Measurements from ENCODE around the gene NSG1.

Gene NSG1

GRCh38 chr4:4368809-4369580 is 17.9 kb upstream of the NSG1 start:
- in situ Hi-C loops (cut with HindIII; ENCODE audit: low sequenced_read_pairs), result loop anchor here (5.0 kb wide), 1 partner anchor 87 kb away; no protein-coding TSS in a partner anchor

GRCh38 chr4:4374388-4375098 is 12.4 kb upstream of the NSG1 start:
- in situ Hi-C loops (cut with HindIII; ENCODE audit: low sequenced_read_pairs), result no loop called here

- in situ Hi-C loops (cut with HindIII; ENCODE audit: low sequenced_read_pairs), result no loop called here
Observed at GRCh38 chr4:4376074-4376473, 10.8 kb upstream of the NSG1 start.

DNA sequence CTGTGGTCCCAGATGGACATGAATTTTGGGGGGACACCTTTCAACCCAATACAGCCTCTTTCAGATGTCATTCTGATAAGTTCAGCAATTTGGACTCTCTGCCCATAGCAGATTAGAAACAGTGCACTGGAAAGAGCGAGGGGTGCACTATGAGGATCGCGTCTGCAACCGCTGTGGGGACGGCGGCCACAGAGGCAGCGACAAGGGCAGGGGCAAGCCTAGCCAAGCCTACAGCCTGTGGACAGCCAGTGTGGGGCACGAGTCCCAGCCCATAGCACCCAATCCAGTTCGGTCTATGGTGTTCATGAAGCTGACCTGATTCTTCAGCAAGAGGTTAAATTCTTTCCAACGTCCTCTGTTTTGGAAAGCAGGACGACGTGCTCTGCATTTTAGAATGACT is 9.7 kb upstream of the NSG1 start:
- in situ Hi-C loops (cut with HindIII; ENCODE audit: low sequenced_read_pairs), result no loop called here

DNA sequence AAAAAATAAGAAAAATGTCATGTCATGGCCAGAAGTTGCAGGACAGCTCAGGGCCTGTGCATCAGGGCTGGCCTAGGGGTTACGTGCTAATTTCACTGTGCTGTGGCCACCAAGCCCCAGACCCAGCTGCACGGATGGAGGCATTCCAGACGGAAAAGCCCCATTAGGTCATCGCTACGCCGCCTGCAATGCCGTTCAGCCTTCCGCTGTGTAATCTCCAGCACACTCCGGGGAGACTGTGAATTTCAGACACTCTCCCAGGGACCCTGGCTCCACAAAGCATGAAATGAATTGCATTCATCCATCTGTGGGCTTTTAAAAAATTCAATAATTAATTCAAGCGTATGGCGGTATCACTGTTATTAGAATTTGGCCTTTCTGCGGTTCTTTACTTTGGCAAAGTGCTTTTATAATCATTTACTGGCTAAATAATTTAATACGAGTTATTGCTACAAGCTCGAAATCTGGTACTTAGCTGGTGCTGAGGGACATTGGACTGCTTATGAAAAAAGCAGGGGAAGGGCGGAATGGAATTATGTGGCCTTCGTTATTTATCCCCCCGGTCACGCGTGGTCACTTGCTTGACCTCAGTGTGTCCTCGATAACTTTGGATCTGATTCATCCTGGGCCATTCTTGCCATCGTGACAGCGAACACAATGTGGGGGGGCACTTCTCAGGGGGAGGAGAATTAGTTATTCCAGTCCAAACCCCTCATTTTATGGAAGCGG is 9.0 kb upstream of the NSG1 start:
- in situ Hi-C loops (cut with HindIII; ENCODE audit: low sequenced_read_pairs), result no loop called here

DNA sequence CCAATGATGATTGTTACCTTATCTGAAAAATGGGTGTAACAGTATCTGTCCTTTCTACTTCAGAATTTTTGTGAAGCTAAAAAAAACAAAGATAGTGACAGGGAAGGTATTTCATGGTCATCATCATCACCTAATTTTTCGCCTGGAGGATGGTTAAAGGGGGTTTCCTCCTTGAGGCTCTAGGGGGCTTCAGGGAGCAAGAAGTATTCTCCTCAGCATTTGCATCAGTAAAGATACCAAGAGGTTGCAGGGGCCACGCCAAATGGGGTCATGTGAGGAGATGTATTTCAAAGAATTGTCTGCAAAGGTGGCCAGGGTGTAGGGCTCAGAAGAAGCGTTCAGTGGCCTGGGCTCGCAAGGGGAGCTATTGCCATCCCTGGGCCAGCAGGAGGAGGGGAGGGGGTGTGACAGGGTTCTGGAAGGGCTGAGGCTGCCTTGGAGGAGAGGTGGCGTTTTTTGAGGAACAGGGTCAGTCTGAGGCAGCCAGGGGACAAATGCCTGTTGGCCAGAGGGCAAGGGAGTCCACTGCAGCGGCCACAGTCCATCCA is 7.3 kb upstream of the NSG1 start:
- in situ Hi-C loops (cut with HindIII; ENCODE audit: low sequenced_read_pairs), result no loop called here

- in situ Hi-C loops (cut with HindIII; ENCODE audit: low sequenced_read_pairs), result no loop called here
Observed at GRCh38 chr4:4383085-4383484, 3.8 kb upstream of the NSG1 start.

GRCh38 chr4:4384837-4385236 is 2.1 kb upstream of the NSG1 start:
- in situ Hi-C loops (cut with HindIII; ENCODE audit: low sequenced_read_pairs), result no loop called here

GRCh38 chr4:4385729-4386295 is 1.1 kb upstream of the NSG1 start:
- in situ Hi-C loops (cut with HindIII; ENCODE audit: low sequenced_read_pairs), result no loop called here

DNA sequence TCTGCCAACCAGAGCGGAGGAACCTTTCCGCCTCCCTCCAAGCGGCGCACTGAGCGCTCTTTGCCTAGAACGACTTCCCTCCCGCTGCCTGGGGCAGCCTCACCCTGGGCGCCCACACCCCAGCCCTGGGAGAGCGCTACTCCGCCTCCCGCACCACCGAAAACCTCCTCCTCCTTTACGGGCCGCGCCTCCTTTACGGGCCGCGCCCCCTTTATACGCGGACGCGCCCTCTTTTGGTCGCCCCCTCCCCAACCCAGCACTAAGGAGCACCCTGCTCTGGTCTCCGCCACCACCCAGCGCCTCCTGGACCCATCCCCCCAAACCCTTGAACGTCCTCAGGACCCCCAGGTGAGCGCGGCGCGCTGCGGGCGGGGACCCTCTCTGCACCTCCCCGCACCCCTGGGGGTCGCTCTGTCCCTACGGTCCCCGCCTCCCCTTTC is 586 bp upstream of the NSG1 start:
- in situ Hi-C loops (cut with HindIII; ENCODE audit: low sequenced_read_pairs), result no loop called here

- in situ Hi-C loops (cut with HindIII; ENCODE audit: low sequenced_read_pairs), result no loop called here
Observed at GRCh38 chr4:4387531-4388310, 819 bp downstream of the NSG1 start.

GRCh38 chr4:4388311-4388790 is 1.4 kb downstream of the NSG1 start:
- in situ Hi-C loops (cut with HindIII; ENCODE audit: low sequenced_read_pairs), result no loop called here

GRCh38 chr4:4388836-4389575 is 2.1 kb downstream of the NSG1 start:
- in situ Hi-C loops (cut with HindIII; ENCODE audit: low sequenced_read_pairs), result no loop called here

DNA sequence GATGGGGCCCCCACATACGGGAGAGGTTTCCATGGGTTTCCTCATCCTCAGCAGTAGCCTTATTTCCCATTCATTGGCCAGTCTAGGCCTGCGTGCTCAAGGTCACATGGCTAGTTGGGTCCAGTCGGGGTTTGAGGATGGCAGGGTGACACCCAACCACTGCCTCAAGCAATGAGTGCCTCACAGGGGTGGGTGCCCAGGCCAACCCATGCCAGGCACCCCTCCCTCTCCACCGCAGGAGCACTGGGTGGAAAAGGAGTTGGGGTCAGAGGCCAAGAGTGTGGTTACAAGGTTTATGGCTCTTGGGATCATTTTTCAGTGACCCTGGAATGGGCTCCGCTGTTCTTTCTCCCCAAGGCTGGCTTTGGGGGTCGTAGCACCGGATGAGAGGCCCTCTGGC is 3.1 kb downstream of the NSG1 start:
- in situ Hi-C loops (cut with HindIII; ENCODE audit: low sequenced_read_pairs), result no loop called here

DNA sequence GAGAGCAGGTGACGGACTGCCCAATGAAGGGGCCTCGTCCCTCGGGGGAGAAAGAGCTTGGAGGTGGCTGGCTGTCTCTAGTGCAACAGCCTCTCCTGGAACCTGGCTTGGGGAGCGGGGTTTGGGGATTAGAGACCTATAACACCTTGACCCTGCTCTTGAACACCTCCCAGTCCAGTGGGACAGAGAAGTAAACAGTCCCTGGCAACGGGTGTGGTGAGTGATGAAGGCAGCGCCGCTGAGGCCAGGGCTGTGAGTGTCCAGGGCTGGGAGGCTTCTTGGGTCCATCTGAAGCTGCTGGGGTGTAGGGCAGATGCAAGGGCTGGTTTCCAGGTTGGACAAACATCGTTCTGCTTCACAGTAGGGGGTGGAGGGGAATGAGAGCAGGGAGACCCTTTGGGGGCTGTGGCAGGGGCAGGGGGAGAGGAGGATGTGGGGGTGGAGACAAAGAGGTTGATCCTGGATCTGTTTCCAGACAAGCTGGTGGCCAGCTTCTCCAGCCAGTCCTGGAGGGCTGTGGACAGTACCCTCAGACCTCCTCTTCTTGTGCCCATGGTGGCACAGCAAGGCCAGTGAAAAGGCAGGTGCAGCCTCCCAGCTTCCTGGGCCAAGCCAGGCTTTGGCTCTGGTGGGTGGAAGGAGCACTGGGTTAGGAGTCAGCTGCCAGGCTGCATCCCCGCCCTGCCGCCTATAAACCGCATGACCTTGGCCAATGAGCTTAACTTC is 3.8 kb downstream of the NSG1 start:
- in situ Hi-C loops (cut with HindIII; ENCODE audit: low sequenced_read_pairs), result no loop called here

GRCh38 chr4:4391866-4392265 is 5.0 kb downstream of the NSG1 start:
- in situ Hi-C loops (cut with HindIII; ENCODE audit: low sequenced_read_pairs), result no loop called here

DNA sequence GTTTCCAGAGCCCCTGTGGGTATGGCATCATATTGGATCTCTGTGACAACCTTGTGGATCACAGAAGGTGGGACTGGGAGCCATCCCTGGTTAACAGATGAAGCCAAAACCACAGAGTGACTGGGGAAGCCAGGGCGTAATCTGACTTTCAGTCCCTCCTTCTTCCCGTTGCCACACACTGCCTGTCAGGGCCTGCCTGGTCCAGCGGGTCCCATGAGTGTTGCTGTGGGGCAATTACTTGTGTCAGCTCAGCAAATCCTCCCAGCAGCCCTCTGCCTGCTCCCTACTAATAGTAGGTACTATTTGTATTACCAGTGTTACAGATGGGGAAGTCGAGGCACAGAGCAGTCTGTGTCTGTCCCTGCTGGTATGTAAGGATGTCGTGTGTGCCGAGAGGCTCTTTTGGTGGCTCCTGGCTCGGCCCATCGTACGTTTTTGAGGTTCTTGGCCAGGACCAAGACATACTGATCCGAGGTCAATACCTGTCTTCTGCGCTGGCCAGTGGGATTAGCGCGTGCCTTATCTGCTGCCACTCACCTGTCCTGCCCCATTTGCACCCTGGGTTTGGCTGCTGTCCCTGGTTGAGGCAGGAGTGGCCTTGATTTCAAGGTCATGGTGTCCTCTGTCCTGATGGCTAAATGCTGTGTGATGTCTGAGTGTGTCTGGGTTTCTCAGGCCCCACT is 5.7 kb downstream of the NSG1 start:
- in situ Hi-C loops (cut with HindIII; ENCODE audit: low sequenced_read_pairs), result no loop called here

- in situ Hi-C loops (cut with HindIII; ENCODE audit: low sequenced_read_pairs), result no loop called here
Observed at GRCh38 chr4:4394644-4395043, 7.7 kb downstream of the NSG1 start.

Data from DLD1 (cell line).